OCI-LY7 (cell line): ENCODE data around the gene FAM25A.

Experiments used
- CTCF ChIP-seq: fragments of 200-600 bp; sonication (generic); conservative IDR thresholded peaks from 2 replicates; pipeline ENCODE4 v1.5.1; 2014; ENCODE audit warnings: mild to moderate bottlenecking, antibody characterized with exemption, low read length, moderate library complexity, mixed read lengths
- EZH2phosphoT487 ChIP-seq: fragments of 200-600 bp; sonication (generic); IDR thresholded peaks from 2 replicates; pipeline ENCODE4 v1.6.1; 2018; ENCODE audit warnings: low read depth, borderline replicate concordance, mild to moderate bottlenecking, mixed run types, antibody characterized with exemption, low read length, moderate library complexity, mixed read lengths

DNA sequence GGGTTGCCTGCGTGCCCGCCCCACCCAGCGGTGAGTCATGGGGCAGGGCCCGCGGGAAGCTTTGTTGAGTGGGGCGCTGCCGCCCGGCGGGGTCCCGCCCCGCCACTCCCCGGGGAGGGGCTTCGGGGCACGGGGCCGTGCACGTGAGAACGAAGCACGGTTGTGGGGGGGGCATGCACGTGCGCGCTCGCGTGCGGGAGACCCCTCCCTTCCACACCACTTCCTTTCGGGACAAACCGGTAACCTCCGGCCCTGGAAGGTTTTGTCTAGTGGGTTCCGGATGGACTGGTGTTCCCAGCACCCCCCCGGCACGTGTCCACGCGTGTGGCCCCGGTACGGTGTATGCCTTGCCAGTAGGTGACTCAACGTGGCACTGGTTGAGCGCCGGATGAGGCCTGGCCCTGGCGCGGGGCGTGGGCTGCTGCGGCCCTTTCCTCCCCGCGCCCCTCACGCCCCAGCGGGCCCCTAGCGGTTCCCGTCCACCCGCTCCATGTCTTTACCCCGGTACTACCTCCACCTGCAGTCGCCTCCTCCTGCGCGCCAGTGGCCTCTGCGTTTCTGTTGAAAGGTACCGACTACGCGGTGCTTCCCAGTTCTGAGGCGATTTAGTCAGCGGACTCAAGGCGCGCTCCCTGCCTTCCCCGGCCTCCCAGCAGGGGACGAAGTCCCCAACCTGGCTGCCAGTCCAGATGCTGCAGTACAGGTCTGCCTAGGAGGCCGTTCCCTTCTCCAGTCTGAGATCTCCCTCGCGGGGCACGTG lies 48.7 kb upstream of the FAM25A start:
- TF ChIP-seq CTCF (no peak), EZH2phosphoT487 (no peak)
